Activated CD4-positive, alpha-beta T cell treated with anti-CD3 and anti-CD28 coated beads, Interleukin-2, amount 50 U/mL, for 24 hours (primary cell): Measurements from ENCODE around the gene PKP2.

Experiments used
- DNase-seq, 2 donors: peaks; one replicate each; pipeline ENCODE4 v3.0.0-alpha.2; 2020; ENCODE audit warnings: low read depth in 1 of 2, low spot score in 1 of 2

PKP2 gene

GRCh38 chr12:32819424-32819823 is 77.2 kb downstream of the PKP2 start:
- DNase-seq: no peak

GRCh38 chr12:32811686-32812392 is 84.7 kb downstream of the PKP2 start:
- DNase-seq: no peak

GRCh38 chr12:32809846-32810245 is 86.7 kb downstream of the PKP2 start:
- DNase-seq: no peak

GRCh38 chr12:32809196-32809595 is 87.4 kb downstream of the PKP2 start:
- no peak for DNase-seq

GRCh38 chr12:32804301-32804700 is 92.3 kb downstream of the PKP2 start:
- no peak for DNase-seq

- no peak for DNase-seq
Observed at GRCh38 chr12:32801269-32801980, 95.2 kb downstream of the PKP2 start.

- no peak for DNase-seq
Observed at GRCh38 chr12:32794281-32794680, 102.3 kb downstream of the PKP2 start.

GRCh38 chr12:32789916-32790315 is 106.7 kb downstream of the PKP2 start:
- no peak for DNase-seq

GRCh38 chr12:32789446-32789845 is 107.1 kb downstream of the PKP2 start:
- DNase-seq: no peak

GRCh38 chr12:32788405-32788804 is 108.2 kb downstream of the PKP2 start:
- no peak for DNase-seq

- DNase-seq: no peak
Observed at GRCh38 chr12:32785557-32785956, 111.0 kb downstream of the PKP2 start.

GRCh38 chr12:32783029-32783428 is 113.5 kb downstream of the PKP2 start:
- no peak for DNase-seq

- no peak for DNase-seq
Observed at GRCh38 chr12:32780071-32780470, 116.5 kb downstream of the PKP2 start.

GRCh38 chr12:32777691-32778175 is 118.8 kb downstream of the PKP2 start:
- DNase-seq: no peak

GRCh38 chr12:32777159-32777558 is 119.4 kb downstream of the PKP2 start:
- DNase-seq: no peak

- no peak for DNase-seq
Observed at GRCh38 chr12:32776258-32776657, 120.3 kb downstream of the PKP2 start.

GRCh38 chr12:32773691-32774090 is 122.9 kb downstream of the PKP2 start:
- no peak for DNase-seq

GRCh38 chr12:32770141-32770540 is 126.4 kb downstream of the PKP2 start:
- no peak for DNase-seq

- no peak for DNase-seq
Observed at GRCh38 chr12:32768518-32768917, 128.1 kb downstream of the PKP2 start.

- no peak for DNase-seq
Observed at GRCh38 chr12:32765906-32766305, 130.7 kb downstream of the PKP2 start.

GRCh38 chr12:32761716-32762115 is 134.9 kb downstream of the PKP2 start:
- no peak for DNase-seq

- DNase-seq: no peak
Observed at GRCh38 chr12:32757157-32757556, 139.4 kb downstream of the PKP2 start.
